Body of pancreas (tissue), 4 donors: Measurements from ENCODE around the gene CROCC2. TPM values are rescaled to one million over a fixed set of nuclear protein-coding genes. Genes with fewer than 3 reads are reported as not detected.

Source experiments
- ATAC-seq: fragments of 150-250 bp; one replicate; pipeline ENCODE4 v1.9.1; 2016
- DNase-seq, 4 donors: peaks; one replicate each; pipeline ENCODE4 v3.0.0-alpha.2; 2019
- H3K27ac ChIP-seq, 4 donors: fragments of 200-600 bp; sonication (generic); 1 replicate in 3 of 4; 2 replicates in 1 of 4; pipeline versions ENCODE4 v1.5.1 to v1.6.1; 2016 to 2019; ENCODE audit warnings: mild to moderate bottlenecking in 1 of 4, mixed read lengths in 1 of 4, moderate library complexity in 1 of 4
- H3K27me3 ChIP-seq, 2 donors: fragments of 200-600 bp; sonication (generic); one replicate each; pipeline ENCODE4 v1.6.0; 2016; ENCODE audit warnings: mild to moderate bottlenecking in 1 of 2
- H3K36me3 ChIP-seq, 2 donors: fragments of 200-600 bp; sonication (generic); replicated peaks in 1 of 2; 2 replicates each; pipeline ENCODE4 v1.5.1; 2016; ENCODE audit warnings: low read depth in 2 of 2; ENCODE audit not compliant: insufficient read depth in 1 of 2
- H3K4me1 ChIP-seq: fragments of 200-600 bp; sonication (generic); one replicate; pipeline ENCODE4 v1.6.0; 2016
- H3K4me3 ChIP-seq, 2 donors: fragments of 200-600 bp; sonication (generic); 1 replicate in 1 of 2; 2 replicates in 1 of 2; pipeline ENCODE4 v1.5.1; 2016 to 2019
- H3K9me3 ChIP-seq, 3 donors: fragments of 200-600 bp; sonication (generic); 1 replicate in 2 of 3; 2 replicates in 1 of 3; pipeline ENCODE4 v1.5.1; 2016
- CTCF ChIP-seq, 7 experiments: fragments of 450-650 bp in 4 of 7; fragments of 200-600 bp in 3 of 7; sonication (generic) in 3 of 7; IDR thresholded peaks; one replicate each; pipeline ENCODE4 v1.5.1; 2016 to 2019; ENCODE audit warnings: antibody characterized with exemption in 7 of 7
- POLR2A ChIP-seq, 3 donors: fragments of 450-650 bp; IDR thresholded peaks; one replicate each; pipeline ENCODE4 v1.6.1; 2016; ENCODE audit warnings: antibody characterized with exemption in 3 of 3, mild to moderate bottlenecking in 2 of 3
- WGBS, 2 donors: methylation state at CpG; one replicate each; pipeline ENCODE4 v1.1.5; 2017; 5-methylcytosine and 5-hydroxymethylcytosine counted together
- intact Hi-C: fragments of 100-400 bp; cut with DNase I; formaldehyde crosslinking; loops from one replicate; pipeline ENCODE4 v1.15.1; 2023
- total RNA-seq, 2 donors: library from RNA; depleted of rRNA; stranded (reverse); fragments of >200 nt; gene quantifications; one replicate each; pipeline ENCODE4 v1.1.0, GENCODE V29; 2016

CROCC2 gene
- total RNA-seq, 2 donors from 2014 or later, result under 0.01 TPM; not detected in 1

- Histone ChIP-seq H3K4me3 (no peak overlapping the region), H3K4me1 (no peaks in the 10 kb centered on the region), H3K27me3 (no peaks in the 10 kb centered on the region), H3K36me3 (no peaks in the 10 kb centered on the region), H3K9me3 (no peaks in the 10 kb centered on the region), H3K27ac (no peak overlapping the region)
- intact Hi-C loops, result no loop called here
- TF ChIP-seq POLR2A (IDR thresholded peaks at IDR 0.05) (no peak), CTCF (IDR thresholded peaks at IDR 0.05) (no peak)
- WGBS, 2 donors, result 60 to 76% methylated on average over 2 to 11 of the region's 11 CpGs
- ATAC-seq (no peak), DNase-seq (no peak)
Measured at GRCh38 chr2:240932724-240933047, 26.6 kb downstream of the CROCC2 start.

GRCh38 chr2:240933048-240933965, 27.2 kb downstream of the CROCC2 start:
- Histone ChIP-seq H3K27ac (no peak overlapping the region), H3K9me3 (peaks cover 0 to 3% (median 0%) of the 10 kb centered on the region in 3 donors), H3K27me3 (no peaks in the 10 kb centered on the region), H3K4me1 (no peaks in the 10 kb centered on the region), H3K36me3 (no peaks in the 10 kb centered on the region), H3K4me3 (no peak overlapping the region)
- intact Hi-C loops, result no loop called here
- WGBS, 2 donors, result 80 to 83% methylated on average over 8 to 27 of the region's 30 CpGs
- TF ChIP-seq CTCF (IDR thresholded peaks at IDR 0.05) (no peak), POLR2A (IDR thresholded peaks at IDR 0.05) (no peak)
- DNase-seq, result peak in 2 of 4 donors; percentile 4 to 9
- ATAC-seq, result no peak

GRCh38 chr2:240933966-240934700, 28.0 kb downstream of the CROCC2 start:
- Histone ChIP-seq H3K9me3 (peaks cover 0 to 4% (median 0%) of the 10 kb centered on the region in 3 donors), H3K4me1 (no peaks in the 10 kb centered on the region), H3K27me3 (no peaks in the 10 kb centered on the region), H3K4me3 (no peak overlapping the region), H3K36me3 (no peaks in the 10 kb centered on the region), H3K27ac (no peak overlapping the region)
- DNase-seq, result peak in 2 of 4 donors; percentile 4 to 10
- intact Hi-C loops, result no loop called here
- TF ChIP-seq POLR2A (IDR thresholded peaks at IDR 0.05), result no peak
- no peak for TF ChIP-seq CTCF (IDR thresholded peaks at IDR 0.05)
- ATAC-seq, result no peak
- WGBS, 2 donors, result 78% methylated on average over 19 of the region's 23 CpGs; no CpG with 5 or more reads in 1 of the 2 donors

- 80% methylated on average over 8 of the region's 12 CpGs; no CpG with 5 or more reads in 1 of the 2 donors for WGBS, 2 donors
- Histone ChIP-seq H3K9me3 (peaks cover 0 to 4% (median 0%) of the 10 kb centered on the region in 3 donors), H3K4me3 (no peak overlapping the region), H3K36me3 (no peaks in the 10 kb centered on the region), H3K4me1 (no peaks in the 10 kb centered on the region), H3K27ac (no peak overlapping the region), H3K27me3 (no peaks in the 10 kb centered on the region)
- TF ChIP-seq POLR2A (IDR thresholded peaks at IDR 0.05) (no peak), CTCF (IDR thresholded peaks at IDR 0.05) (no peak)
- DNase-seq (peak in 1 of 4 donors; percentile 2), ATAC-seq (no peak)
- intact Hi-C loops, result no loop called here
Measured at GRCh38 chr2:240934701-240935102, 28.6 kb downstream of the CROCC2 start.
